HEK293 (cell line): ENCODE results near the gene TOMM40.

Source experiments
- CTCF ChIA-PET: fragments of 350-600 bp; formaldehyde crosslinking; extraction: SDS; loops from one replicate; lab custom pipeline; 2021; ENCODE audit warnings: antibody characterized with exemption; lab: Yijun Ruan, JAX
- POLR2A ChIA-PET: fragments of 300-600 bp; formaldehyde crosslinking; extraction: SDS; loops from one replicate; lab custom pipeline; 2020; ENCODE audit warnings: antibody characterized with exemption, inconsistent platforms; lab: Yijun Ruan, JAX
- H3K27ac ChIP-seq: fragments of 200-500 bp; sonication (Bioruptor generic); 2 replicates; pipeline ENCODE4 v1.5.1; 2014; ENCODE audit warnings: low read depth, low read length, control low read depth, inconsistent platforms; ENCODE audit errors: extremely low read depth
- H3K36me3 ChIP-seq, 2 experiments: fragments of 200-500 bp in 1 of 2; sonication (Bioruptor generic) in 1 of 2; 1 replicate in 1 of 2; 2 replicates in 1 of 2; pipeline ENCODE4 v1.5.1; 2014 to 2017; ENCODE audit warnings: inconsistent platforms in 2 of 2, low read length in 2 of 2; ENCODE audit not compliant: control insufficient read depth in 2 of 2, insufficient read depth in 1 of 2
- H3K4me1 ChIP-seq: fragments of 200-500 bp; sonication (Bioruptor generic); 2 replicates; pipeline ENCODE4 v1.5.1; 2014; ENCODE audit warnings: mild to moderate bottlenecking, low read length, inconsistent platforms; ENCODE audit not compliant: control insufficient read depth, insufficient read depth
- H3K4me3 ChIP-seq: 2 replicates; pipeline ENCODE4 v1.5.1; 2011; ENCODE audit warnings: low read depth, mild to moderate bottlenecking, control low read depth, low read length, moderate library complexity
- H3K9me3 ChIP-seq: fragments of 200-500 bp; sonication (Bioruptor generic); 2 replicates; pipeline ENCODE4 v1.5.1; 2014; ENCODE audit warnings: low read depth, low read length, inconsistent platforms; ENCODE audit not compliant: control insufficient read depth, insufficient read depth
- CTCF ChIP-seq: fragments of 450-650 bp; formaldehyde crosslinking; IDR thresholded peaks from 2 replicates; pipeline ENCODE4 v1.5.1; 2016; ENCODE audit warnings: missing biosample characterization, missing genetic modification characterization
- FEZF1 ChIP-seq: fragments of 450-650 bp; formaldehyde crosslinking; IDR thresholded peaks from 2 replicates; pipeline ENCODE4 v1.5.1; 2016; ENCODE audit warnings: missing biosample characterization, missing genetic modification characterization
- GLI2 ChIP-seq: fragments of 450-650 bp; formaldehyde crosslinking; IDR thresholded peaks from 2 replicates; pipeline ENCODE4; 2017; ENCODE audit warnings: missing biosample characterization, missing genetic modification characterization, low read depth, borderline replicate concordance
- KLF16 ChIP-seq: fragments of 450-650 bp; formaldehyde crosslinking; IDR thresholded peaks from 2 replicates; pipeline ENCODE4 v1.5.1; 2017; ENCODE audit warnings: missing biosample characterization, missing genetic modification characterization
- KLF9 ChIP-seq: fragments of 450-650 bp; formaldehyde crosslinking; IDR thresholded peaks from 2 replicates; pipeline ENCODE4 v1.5.1; 2016; ENCODE audit warnings: missing biosample characterization, missing genetic modification characterization, low read depth
- OVOL3 ChIP-seq: fragments of 450-650 bp; formaldehyde crosslinking; IDR thresholded peaks from 2 replicates; pipeline ENCODE4 v1.5.1; 2016; ENCODE audit warnings: missing biosample characterization, missing genetic modification characterization
- PATZ1 ChIP-seq: fragments of 450-650 bp; formaldehyde crosslinking; IDR thresholded peaks from 2 replicates; pipeline ENCODE4 v1.5.1; 2016; ENCODE audit warnings: missing biosample characterization, missing genetic modification characterization
- SALL2 ChIP-seq: fragments of 450-650 bp; formaldehyde crosslinking; IDR thresholded peaks from 2 replicates; pipeline ENCODE4 v1.5.0; 2017; ENCODE audit warnings: missing biosample characterization, mild to moderate bottlenecking, missing genetic modification characterization, borderline replicate concordance
- SCRT1 ChIP-seq: fragments of 450-650 bp; formaldehyde crosslinking; IDR thresholded peaks from 2 replicates; pipeline ENCODE4 v1.5.1; 2016; ENCODE audit warnings: missing biosample characterization, missing genetic modification characterization, borderline replicate concordance
- SP2 ChIP-seq: fragments of 450-650 bp; formaldehyde crosslinking; IDR thresholded peaks from 2 replicates; pipeline ENCODE4 v1.5.1; 2016; ENCODE audit warnings: missing biosample characterization, missing genetic modification characterization
- WT1 ChIP-seq: fragments of 450-650 bp; formaldehyde crosslinking; IDR thresholded peaks from 2 replicates; pipeline ENCODE4 v1.5.1; 2016; ENCODE audit warnings: missing biosample characterization, missing genetic modification characterization
- ZBTB21 ChIP-seq: fragments of 450-650 bp; formaldehyde crosslinking; IDR thresholded peaks from 2 replicates; pipeline ENCODE4 v1.5.1; 2017; ENCODE audit warnings: missing biosample characterization, missing genetic modification characterization
- ZFHX2 ChIP-seq: fragments of 450-650 bp; formaldehyde crosslinking; conservative IDR thresholded peaks from 2 replicates; pipeline ENCODE4 v1.5.1; 2016; ENCODE audit warnings: missing biosample characterization, missing genetic modification characterization
- ZFP37 ChIP-seq: fragments of 450-650 bp; formaldehyde crosslinking; IDR thresholded peaks from 2 replicates; pipeline ENCODE4 v1.5.1; 2016; ENCODE audit warnings: missing biosample characterization, missing genetic modification characterization
- ZNF175 ChIP-seq: fragments of 450-650 bp; formaldehyde crosslinking; IDR thresholded peaks from 2 replicates; pipeline ENCODE4 v1.5.1; 2016; ENCODE audit warnings: missing biosample characterization, missing genetic modification characterization
- ZNF2 ChIP-seq: fragments of 450-650 bp; formaldehyde crosslinking; IDR thresholded peaks from 2 replicates; pipeline ENCODE4 v1.5.1; 2016; ENCODE audit warnings: missing biosample characterization, missing genetic modification characterization
- ZNF302 ChIP-seq: fragments of 450-650 bp; formaldehyde crosslinking; IDR thresholded peaks from 2 replicates; pipeline ENCODE4 v1.5.1; 2016; ENCODE audit warnings: missing biosample characterization, missing genetic modification characterization, low read depth
- ZNF366 ChIP-seq: fragments of 450-650 bp; formaldehyde crosslinking; conservative IDR thresholded peaks from 2 replicates; pipeline ENCODE4 v1.5.1; 2016; ENCODE audit warnings: missing biosample characterization, missing genetic modification characterization
- ZNF473 ChIP-seq: fragments of 450-650 bp; formaldehyde crosslinking; IDR thresholded peaks from 2 replicates; pipeline ENCODE4 v1.5.1; 2017; ENCODE audit warnings: missing biosample characterization, missing genetic modification characterization
- ZNF513 ChIP-seq: fragments of 450-650 bp; IDR thresholded peaks from 2 replicates; pipeline ENCODE4 v1.5.1; 2018; ENCODE audit warnings: missing biosample characterization, missing genetic modification characterization
- ZNF585B ChIP-seq: fragments of 450-650 bp; formaldehyde crosslinking; IDR thresholded peaks from 2 replicates; pipeline ENCODE4 v1.5.1; 2016; ENCODE audit warnings: missing biosample characterization, missing genetic modification characterization
- ZNF596 ChIP-seq: fragments of 450-650 bp; IDR thresholded peaks from 2 replicates; pipeline ENCODE4 v1.5.0; 2018; ENCODE audit warnings: missing biosample characterization, mild to moderate bottlenecking, missing genetic modification characterization, moderate library complexity
- ZNF621 ChIP-seq: fragments of 450-650 bp; formaldehyde crosslinking; IDR thresholded peaks from 2 replicates; pipeline ENCODE4 v1.5.1; 2017; ENCODE audit warnings: missing biosample characterization, missing genetic modification characterization
- ZNF654 ChIP-seq: fragments of 450-650 bp; formaldehyde crosslinking; IDR thresholded peaks from 2 replicates; pipeline ENCODE4 v1.5.1; 2016; ENCODE audit warnings: low read depth, missing biosample characterization, missing genetic modification characterization
- ZNF660 ChIP-seq: fragments of 450-650 bp; IDR thresholded peaks from 2 replicates; pipeline ENCODE4 v1.5.1; 2018; ENCODE audit warnings: missing biosample characterization, mild to moderate bottlenecking, missing genetic modification characterization
- ZNF677 ChIP-seq: fragments of 450-650 bp; IDR thresholded peaks from 2 replicates; pipeline ENCODE4 v1.5.0; 2018; ENCODE audit warnings: missing biosample characterization, mild to moderate bottlenecking, missing genetic modification characterization, moderate library complexity
- ZXDB ChIP-seq: fragments of 450-650 bp; formaldehyde crosslinking; IDR thresholded peaks from 2 replicates; pipeline ENCODE4 v1.5.1; 2016; ENCODE audit warnings: missing biosample characterization, missing genetic modification characterization

The TOMM40 gene

GRCh38 chr19:44848036-44848811 is 42.8 kb upstream of the TOMM40 start (continued):
- TF ChIP-seq FEZF1 (tag by site-specific recombination), result 0 out of 2 replicates have a peak, but pooled peaks have one; percentile 8
- TF ChIP-seq PATZ1 (tag by site-specific recombination), result peak; percentile 68
- TF ChIP-seq ZNF596, result peak; percentile 59

- Histone ChIP-seq H3K4me1 (peaks cover 25% of the 10 kb centered on the region), H3K4me3 (no peak overlapping the region), H3K9me3 (no peaks in the 10 kb centered on the region), H3K36me3 (peaks cover 7 to 9% of the 10 kb centered on the region in 2 experiments; a peak in 2 of 3 replicates), H3K27ac (peak overlapping the region; percentile 93)
- CTCF ChIA-PET, result interaction anchor here (0.6 to 1.8 kb wide), 10 partner anchors 54 to 1199 kb away, joined by 3 to 5 read pairs (median 3); no protein-coding TSS in a partner anchor
- POLR2A ChIA-PET, result interaction anchor here (0.6 to 2.2 kb wide), 5 partner anchors 35 to 483 kb away, joined by 3 to 12 read pairs (median 3); partner anchors contain the start of genes CLASRP and TOMM40
- TF ChIP-seq KLF16 (tag by site-specific recombination) (0 out of 2 replicates have a peak, but pooled peaks have one; percentile 9), PATZ1 (tag by site-specific recombination) (0 out of 2 replicates have a peak, but pooled peaks have one; percentile 9), ZNF621 (no peak), GLI2 (no peak), CTCF (tag by site-specific recombination) (0 out of 2 replicates have a peak, but pooled peaks have one; percentile 5), ZNF2 (tag by site-specific recombination) (no peak), OVOL3 (no peak), ZNF302 (tag by site-specific recombination) (no peak), ZNF677 (tag by site-specific recombination) (no peak), ZNF473 (tag by site-specific recombination) (no peak), ZNF585B (no peak), ZFHX2 (tag by site-specific recombination) (0 out of 2 replicates have a peak, but pooled peaks have one; percentile 38), ZBTB21 (tag by site-specific recombination) (no peak), ZNF660 (tag by site-specific recombination) (no peak), ZNF366 (tag by site-specific recombination) (peak; percentile 23; the same call in 1 of the 2 replicates), ZNF175 (tag by site-specific recombination) (no peak), KLF9 (no peak), SCRT1 (tag by site-specific recombination) (no peak), SP2 (tag by site-specific recombination) (no peak), SALL2 (no peak), ZNF654 (tag by site-specific recombination) (no peak), ZNF513 (no peak), WT1 (tag by site-specific recombination) (no peak), ZFP37 (tag by site-specific recombination) (no peak), ZXDB (tag by site-specific recombination) (0 out of 2 replicates have a peak, but pooled peaks have one; percentile 28)
Measured at GRCh38 chr19:44848812-44849447, 42.1 kb upstream of the TOMM40 start.
